GM18861 (cell line): ENCODE measurements around the gene COMMD10.

Experiments
- ATAC-seq: cut with Tn5 transposase; IDR thresholded peaks from one replicate; pipeline ENCODE4 v1.9.1; 2021; ENCODE audit not compliant: unreplicated experiment

COMMD10 gene

GRCh38 chr5:116209166-116209565 is 124.3 kb downstream of the COMMD10 start:
- ATAC-seq = no peak

- ATAC-seq = no peak
Measured at GRCh38 chr5:116212225-116212624, 127.4 kb downstream of the COMMD10 start.

GRCh38 chr5:116216246-116216645 is 131.4 kb downstream of the COMMD10 start:
- no peak for ATAC-seq

- no peak for ATAC-seq
Measured at GRCh38 chr5:116225281-116225922, 140.6 kb downstream of the COMMD10 start.

GRCh38 chr5:116229131-116229689 is 144.4 kb downstream of the COMMD10 start:
- ATAC-seq = no peak

- ATAC-seq = no peak
Measured at GRCh38 chr5:116231288-116231687, 146.5 kb downstream of the COMMD10 start.

GRCh38 chr5:116234681-116235080 is 149.9 kb downstream of the COMMD10 start:
- ATAC-seq = no peak

- ATAC-seq = no peak
Measured at GRCh38 chr5:116237917-116238500, 153.2 kb downstream of the COMMD10 start.

- no peak for ATAC-seq
Measured at GRCh38 chr5:116242343-116242742, 157.5 kb downstream of the COMMD10 start.

- no peak for ATAC-seq
Measured at GRCh38 chr5:116248432-116248831, 163.6 kb downstream of the COMMD10 start.

GRCh38 chr5:116249648-116250047 is 164.8 kb downstream of the COMMD10 start:
- no peak for ATAC-seq

- no peak for ATAC-seq
Measured at GRCh38 chr5:116256717-116257116, 171.9 kb downstream of the COMMD10 start.

GRCh38 chr5:116265471-116265870 is 180.6 kb downstream of the COMMD10 start:
- ATAC-seq = no peak

GRCh38 chr5:116271446-116272025 is 186.7 kb downstream of the COMMD10 start:
- ATAC-seq = no peak

- no peak for ATAC-seq
Measured at GRCh38 chr5:116272281-116272941, 187.6 kb downstream of the COMMD10 start.

- peak; percentile 100 for ATAC-seq
Measured at GRCh38 chr5:116273448-116274242, 188.8 kb downstream of the COMMD10 start.

GRCh38 chr5:116274251-116274650 is 189.4 kb downstream of the COMMD10 start:
- ATAC-seq = no peak

- ATAC-seq = no peak
Measured at GRCh38 chr5:116275282-116275681, 190.5 kb downstream of the COMMD10 start.

- no peak for ATAC-seq
Measured at GRCh38 chr5:116276952-116277351, 192.1 kb downstream of the COMMD10 start.

GRCh38 chr5:116280149-116280803 is 195.5 kb downstream of the COMMD10 start:
- ATAC-seq = no peak
